IPS DF 6.9 (cell line): ENCODE measurements around the gene TNFRSF14.

ENCODE experiments used
- DNase-seq: peaks from one replicate; pipeline ENCODE4 v3.0.0-alpha.2; 2013; ENCODE audit warnings: low read depth, low spot score
- H3K27ac ChIP-seq: one replicate; pipeline ENCODE4 v1.5.1; 2013; ENCODE audit warnings: low read length, control low read depth
- H3K27me3 ChIP-seq: 2 replicates; pipeline ENCODE4 v1.6.1; 2013; ENCODE audit warnings: mild to moderate bottlenecking, low read length; ENCODE audit not compliant: control insufficient read depth, insufficient read depth
- H3K36me3 ChIP-seq: 2 replicates; pipeline ENCODE4 v1.6.1; 2013; ENCODE audit warnings: low read length; ENCODE audit not compliant: control insufficient read depth, insufficient read depth
- H3K4me1 ChIP-seq: 2 replicates; pipeline ENCODE4 v1.6.1; 2013; ENCODE audit warnings: low read length; ENCODE audit not compliant: control insufficient read depth, insufficient read depth
- H3K4me3 ChIP-seq: 2 replicates; pipeline ENCODE4 v1.5.1; 2013; ENCODE audit warnings: mild to moderate bottlenecking, low read length
- H3K9me3 ChIP-seq: 2 replicates; pipeline ENCODE4 v1.6.1; 2013; ENCODE audit warnings: low read length, inconsistent platforms; ENCODE audit not compliant: control insufficient read depth, insufficient read depth
- WGBS: extraction: QIAGEN DNeasy Blood & Tissue Kit; methylation state at CpG from one replicate; pipeline ENCODE4 v1.1.7; 2013; ENCODE audit warnings: mixed read lengths, missing lambda C conversion rate; ENCODE audit not compliant: insufficient read length, insufficient coverage; 5-methylcytosine and 5-hydroxymethylcytosine counted together

Gene TNFRSF14

DNA sequence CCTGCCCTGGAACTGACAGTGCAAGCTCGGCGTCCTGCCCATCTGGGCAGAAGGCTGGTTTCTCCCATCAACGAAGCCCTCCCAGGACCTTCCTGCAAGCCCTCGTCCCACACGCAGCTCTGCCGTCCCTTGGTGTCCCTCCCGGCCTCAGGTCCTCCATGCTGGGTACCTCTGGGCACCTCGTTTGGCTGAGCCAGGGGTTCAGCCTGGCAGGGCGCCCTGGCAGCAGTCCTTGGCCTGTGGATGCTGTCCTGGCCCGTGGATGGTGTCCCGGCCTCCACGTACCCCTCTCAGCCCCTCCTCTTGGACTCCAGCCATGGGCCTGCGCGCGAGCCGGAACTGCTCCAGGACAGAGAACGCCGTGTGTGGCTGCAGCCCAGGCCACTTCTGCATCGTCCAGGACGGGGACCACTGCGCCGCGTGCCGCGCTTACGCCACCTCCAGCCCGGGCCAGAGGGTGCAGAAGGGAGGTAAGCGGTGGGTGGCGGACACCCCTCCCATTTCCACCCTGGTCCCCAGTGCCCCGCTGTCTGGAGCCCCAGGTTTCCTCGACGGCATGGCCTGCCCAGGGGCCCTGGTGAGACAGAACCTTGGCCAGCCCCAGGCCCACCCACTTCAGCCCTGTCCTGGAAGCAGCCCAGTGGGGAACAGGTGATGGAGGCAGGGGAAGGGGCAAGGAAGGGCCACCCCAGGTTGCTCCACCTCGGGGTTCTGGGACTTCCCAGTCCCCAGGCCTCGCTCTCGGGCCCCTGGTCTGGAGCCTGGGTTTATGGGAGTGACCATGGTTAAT, 3.5 kb downstream of the TNFRSF14 start:
- H3K4me1 ChIP-seq: peaks cover 1% of the 10 kb centered on the region; the same call in 1 of the 2 replicates
- no peak overlapping the region for H3K27ac ChIP-seq
- H3K36me3 ChIP-seq: no peaks in the 10 kb centered on the region; the same call in 1 of the 2 replicates
- DNase-seq: no peak
- H3K27me3 ChIP-seq: no peaks in the 10 kb centered on the region
- WGBS: no CpG with 5 or more reads among the region's 35 CpGs
- H3K9me3 ChIP-seq: no peaks in the 10 kb centered on the region
- no peak overlapping the region for H3K4me3 ChIP-seq

DNA sequence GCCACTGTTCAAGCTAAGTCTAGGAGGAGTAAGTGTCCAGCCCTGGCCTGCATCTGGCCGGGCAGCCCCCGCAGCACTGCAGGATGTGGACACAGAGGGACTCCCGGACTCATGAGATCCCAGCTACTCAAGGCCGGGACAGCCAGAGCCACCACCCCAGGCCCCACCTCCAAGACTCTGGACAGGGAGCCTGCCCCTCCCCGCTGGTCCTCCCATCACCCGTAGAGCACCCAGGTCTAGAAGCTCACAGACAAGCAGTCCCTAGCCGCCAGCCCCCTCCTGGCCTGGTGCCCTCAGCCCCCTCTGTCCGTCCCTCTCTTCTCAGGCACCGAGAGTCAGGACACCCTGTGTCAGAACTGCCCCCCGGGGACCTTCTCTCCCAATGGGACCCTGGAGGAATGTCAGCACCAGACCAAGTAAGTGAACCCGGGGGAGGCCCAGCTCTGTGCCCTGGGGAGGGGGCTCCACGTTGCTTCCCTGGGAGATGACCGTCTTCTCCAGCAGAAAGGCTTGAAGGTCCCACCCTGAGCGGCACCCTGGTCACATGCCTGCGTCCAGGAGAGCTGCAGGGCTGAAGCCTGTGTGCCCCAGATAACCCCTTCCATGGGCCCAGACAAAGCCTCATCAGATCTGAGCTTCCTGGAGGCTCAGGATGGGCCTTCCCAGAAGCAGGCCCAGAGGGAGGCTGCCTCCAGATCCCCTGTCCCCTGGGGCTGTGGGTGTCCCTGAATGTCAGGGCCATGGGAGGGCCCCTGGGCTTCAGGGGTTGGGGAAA, 4.3 kb downstream of the TNFRSF14 start:
- no peak for DNase-seq
- no peaks in the 10 kb centered on the region for H3K9me3 ChIP-seq
- peaks cover 1% of the 10 kb centered on the region; the same call in 1 of the 2 replicates for H3K4me1 ChIP-seq

DNA sequence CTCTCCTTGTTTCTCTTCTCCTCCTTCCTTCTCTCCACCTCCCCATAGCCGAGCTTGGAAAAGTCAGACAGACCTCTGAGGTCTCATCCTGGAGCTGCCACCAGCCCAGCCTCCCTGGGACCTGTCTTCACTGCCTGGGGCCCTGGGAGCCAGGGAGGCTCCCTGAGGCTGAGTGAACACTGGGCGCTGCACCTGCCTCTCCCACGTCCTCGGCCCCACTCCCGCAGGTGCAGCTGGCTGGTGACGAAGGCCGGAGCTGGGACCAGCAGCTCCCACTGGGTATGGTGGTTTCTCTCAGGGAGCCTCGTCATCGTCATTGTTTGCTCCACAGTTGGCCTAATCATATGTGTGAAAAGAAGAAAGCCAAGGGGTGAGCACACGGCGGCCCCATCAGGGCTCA, 5.3 kb downstream of the TNFRSF14 start:
- no CpG with 5 or more reads among the region's 11 CpGs for WGBS
- no peaks in the 10 kb centered on the region for H3K27me3 ChIP-seq

More for the DNA sequence above, 4.3 kb downstream of the TNFRSF14 start:
- no peak overlapping the region for H3K4me3 ChIP-seq
- no peak overlapping the region for H3K27ac ChIP-seq
- no CpG with 5 or more reads among the region's 15 CpGs for WGBS
- no peaks in the 10 kb centered on the region for H3K27me3 ChIP-seq
- no peaks in the 10 kb centered on the region; the same call in 1 of the 2 replicates for H3K36me3 ChIP-seq

DNA sequence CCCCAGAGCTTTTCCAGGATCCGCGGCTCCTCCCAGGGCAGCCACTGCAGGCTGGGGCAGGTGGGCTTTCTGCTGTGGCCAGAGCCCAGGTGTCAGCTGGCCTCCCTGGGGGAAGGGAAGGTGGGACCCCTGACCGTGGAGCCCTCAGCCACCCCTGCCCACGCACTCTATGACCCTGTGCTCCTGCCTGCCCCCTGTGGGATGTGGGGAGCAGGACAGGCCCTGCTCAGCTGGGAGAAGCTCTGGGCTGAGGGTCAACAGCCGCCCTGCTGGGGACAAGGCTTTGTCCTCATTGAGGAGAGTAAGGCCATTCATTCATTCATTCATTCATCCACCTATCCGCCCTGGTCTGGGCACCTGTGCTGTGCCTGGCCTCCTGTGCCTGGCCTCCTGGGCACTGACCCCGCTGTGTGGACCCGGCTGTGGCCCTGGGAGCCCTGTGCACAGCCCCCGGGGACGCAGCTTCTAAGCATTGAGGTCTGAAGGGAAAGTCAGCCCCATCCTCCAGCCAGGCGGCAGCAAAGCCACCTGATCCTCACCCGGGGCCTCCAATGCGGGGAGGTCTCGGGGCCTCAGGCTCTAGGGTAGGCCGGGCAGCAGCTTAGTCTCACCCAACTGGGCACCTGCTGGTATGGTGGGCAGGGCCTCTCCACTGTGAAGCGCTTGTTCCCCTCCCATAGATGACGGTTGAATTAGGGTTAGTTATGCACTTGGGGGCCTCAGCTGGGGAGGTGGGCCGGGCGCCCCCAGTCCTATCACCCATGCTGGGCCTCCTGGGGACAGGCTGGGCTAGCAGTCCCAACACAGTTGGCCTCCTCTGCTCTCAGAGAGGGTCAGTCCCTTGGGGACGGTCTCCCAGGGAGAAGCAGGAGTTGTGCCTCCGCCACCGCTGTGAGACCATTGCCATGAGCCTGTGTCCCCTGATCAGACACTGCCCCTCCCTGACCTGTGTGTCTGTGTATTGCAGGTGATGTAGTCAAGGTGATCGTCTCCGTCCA, 6.0 kb downstream of the TNFRSF14 start:
- no peak overlapping the region for H3K4me3 ChIP-seq
- no CpG with 5 or more reads among the region's 24 CpGs for WGBS
- no peaks in the 10 kb centered on the region; the same call in 1 of the 2 replicates for H3K36me3 ChIP-seq
- DNase-seq: no peak
- H3K9me3 ChIP-seq: no peaks in the 10 kb centered on the region
- H3K27ac ChIP-seq: no peak overlapping the region
- H3K27me3 ChIP-seq: no peaks in the 10 kb centered on the region
- H3K4me1 ChIP-seq: no peaks in the 10 kb centered on the region; the same call in 1 of the 2 replicates

More for the DNA sequence above, 5.3 kb downstream of the TNFRSF14 start:
- H3K4me1 ChIP-seq: no peaks in the 10 kb centered on the region; the same call in 1 of the 2 replicates
- no peak for DNase-seq
- H3K4me3 ChIP-seq: no peak overlapping the region
- no peak overlapping the region for H3K27ac ChIP-seq
- H3K36me3 ChIP-seq: no peaks in the 10 kb centered on the region; the same call in 1 of the 2 replicates
- H3K9me3 ChIP-seq: no peaks in the 10 kb centered on the region

DNA sequence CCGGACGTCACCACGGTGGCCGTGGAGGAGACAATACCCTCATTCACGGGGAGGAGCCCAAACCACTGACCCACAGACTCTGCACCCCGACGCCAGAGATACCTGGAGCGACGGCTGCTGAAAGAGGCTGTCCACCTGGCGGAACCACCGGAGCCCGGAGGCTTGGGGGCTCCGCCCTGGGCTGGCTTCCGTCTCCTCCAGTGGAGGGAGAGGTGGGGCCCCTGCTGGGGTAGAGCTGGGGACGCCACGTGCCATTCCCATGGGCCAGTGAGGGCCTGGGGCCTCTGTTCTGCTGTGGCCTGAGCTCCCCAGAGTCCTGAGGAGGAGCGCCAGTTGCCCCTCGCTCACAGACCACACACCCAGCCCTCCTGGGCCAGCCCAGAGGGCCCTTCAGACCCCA, 7.0 kb downstream of the TNFRSF14 start:
- DNase-seq: no peak
- Histone ChIP-seq H3K4me1 (no peaks in the 10 kb centered on the region; the same call in 1 of the 2 replicates), H3K27ac (no peak overlapping the region), H3K9me3 (no peaks in the 10 kb centered on the region), H3K27me3 (no peaks in the 10 kb centered on the region), H3K4me3 (no peak overlapping the region), H3K36me3 (no peaks in the 10 kb centered on the region; the same call in 1 of the 2 replicates)
- WGBS: no CpG with 5 or more reads among the region's 18 CpGs

DNA sequence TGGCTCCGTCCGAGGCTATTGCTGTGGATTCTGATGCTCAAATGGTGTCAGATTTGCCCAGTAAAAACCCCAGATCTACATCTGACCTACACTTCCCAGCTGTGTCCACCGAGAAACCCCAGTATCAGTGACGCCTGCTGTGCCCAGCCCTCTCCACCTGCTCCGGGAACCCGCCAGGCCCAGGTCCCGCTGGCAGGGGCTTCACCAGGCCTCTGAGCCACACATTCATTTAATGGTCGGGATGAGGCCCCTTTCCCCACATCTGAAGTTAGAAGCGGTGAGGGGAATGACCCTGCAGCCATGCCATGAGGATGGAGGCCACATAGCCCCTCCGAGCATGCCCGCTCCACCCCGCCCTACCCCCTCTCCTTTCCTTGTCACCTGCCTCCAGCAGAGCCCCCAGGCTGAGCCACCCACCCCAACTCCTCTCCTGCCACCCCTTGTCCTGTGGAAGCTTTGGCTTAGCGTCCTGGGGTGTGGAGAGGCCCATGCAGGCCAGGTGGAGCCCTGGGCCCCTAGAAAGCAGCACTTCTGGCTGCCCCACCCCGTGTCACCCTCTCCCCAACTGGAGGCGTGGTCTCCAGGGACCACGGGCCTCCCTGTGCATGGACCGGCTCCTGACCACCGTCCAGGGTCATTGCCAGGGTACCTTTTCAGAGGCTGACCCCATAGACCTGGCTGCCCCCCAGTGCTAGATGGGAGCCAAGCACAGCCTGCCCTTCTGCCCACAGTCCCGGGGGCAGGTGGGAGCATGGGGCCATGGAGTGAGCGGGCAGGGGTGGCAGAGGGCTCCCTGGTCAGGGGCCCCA, 8.0 kb downstream of the TNFRSF14 start:
- no peaks in the 10 kb centered on the region for H3K27me3 ChIP-seq
- DNase-seq: no peak
- no peak overlapping the region for H3K4me3 ChIP-seq
- no peak overlapping the region for H3K27ac ChIP-seq
- no peaks in the 10 kb centered on the region for H3K9me3 ChIP-seq
- H3K36me3 ChIP-seq: no peaks in the 10 kb centered on the region; the same call in 1 of the 2 replicates
- no peaks in the 10 kb centered on the region for H3K4me1 ChIP-seq
- WGBS: no CpG with 5 or more reads among the region's 20 CpGs

DNA sequence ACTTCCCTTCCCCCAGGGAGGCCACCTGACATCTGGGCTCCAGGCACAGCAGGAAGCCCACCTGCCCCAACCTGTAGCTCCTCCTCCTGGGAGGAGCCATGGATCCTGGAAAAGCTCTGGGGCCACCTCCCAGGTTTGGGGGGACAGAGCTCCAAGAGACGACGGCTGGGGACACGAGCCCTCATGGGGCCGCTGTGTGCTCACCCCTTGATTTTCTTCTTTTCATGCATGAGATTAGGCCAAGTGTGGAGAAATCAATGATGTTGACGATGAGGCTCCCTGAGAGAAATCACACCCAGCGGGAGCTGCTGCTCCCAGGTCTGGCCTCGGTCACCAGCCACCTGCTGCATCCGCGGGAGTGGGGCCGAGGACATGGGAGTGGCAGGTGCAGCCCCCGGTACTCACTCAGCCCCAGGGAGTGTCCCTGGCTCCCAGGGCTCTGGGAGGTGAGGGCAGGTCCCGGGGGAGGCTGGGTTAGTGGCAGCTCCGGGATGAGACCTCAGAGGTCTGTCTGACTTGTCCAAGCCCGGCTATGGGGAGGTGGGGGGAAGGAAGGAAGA, 8.7 kb downstream of the TNFRSF14 start:
- WGBS: no CpG with 5 or more reads among the region's 14 CpGs
- Histone ChIP-seq H3K9me3 (no peaks in the 10 kb centered on the region), H3K27ac (no peak overlapping the region)

DNA sequence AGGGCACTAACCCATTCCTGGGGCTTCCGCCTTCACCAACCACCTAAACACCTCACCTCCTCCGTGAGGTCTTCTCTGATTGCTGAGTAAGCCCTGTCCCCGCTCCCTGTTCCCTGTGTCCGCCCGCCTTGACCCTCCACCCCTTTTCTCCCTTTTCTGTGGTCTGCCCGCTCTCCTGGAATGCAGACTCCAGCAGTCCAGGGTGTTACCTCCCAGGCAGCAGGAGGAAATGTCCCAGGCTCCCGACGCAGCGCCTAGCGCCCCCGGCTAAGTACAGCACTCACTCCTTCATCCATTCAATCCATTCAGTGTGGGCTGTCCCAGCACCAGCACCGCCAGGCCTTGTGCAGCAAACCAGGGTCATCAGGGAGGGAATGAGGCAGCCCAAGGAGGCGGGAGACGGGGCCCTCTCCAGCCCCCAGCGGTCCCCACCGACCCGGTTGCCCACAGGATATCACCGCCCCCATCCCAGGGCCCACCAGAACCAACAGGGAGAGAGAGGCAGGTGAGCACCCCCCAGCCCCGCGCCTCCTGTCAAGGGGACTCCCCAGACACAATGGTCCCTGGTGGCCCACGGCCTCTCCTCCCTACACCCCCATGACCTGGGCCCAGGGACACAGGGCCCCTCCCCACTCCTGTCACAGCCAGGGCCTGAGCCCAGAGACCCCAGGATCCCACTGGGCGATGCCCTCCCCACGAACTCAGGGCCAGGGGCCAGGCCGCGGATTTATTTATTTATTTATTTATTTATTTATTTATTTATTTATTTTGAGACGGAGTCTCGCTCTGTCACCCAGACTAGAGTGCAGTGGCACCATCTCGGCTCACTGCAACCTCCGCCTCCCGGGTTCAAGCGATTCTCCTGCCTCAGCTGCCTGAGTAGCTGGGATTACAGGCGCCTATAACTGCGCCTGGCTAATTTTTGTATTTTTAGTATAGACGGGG, 10.2 kb downstream of the TNFRSF14 start:
- no peaks in the 10 kb centered on the region for H3K36me3 ChIP-seq
- H3K27me3 ChIP-seq: no peaks in the 10 kb centered on the region
- H3K9me3 ChIP-seq: no peaks in the 10 kb centered on the region
- H3K27ac ChIP-seq: no peak overlapping the region
- no CpG with 5 or more reads among the region's 34 CpGs for whole genome bisulfite sequencing
- DNase-seq: no peak
- H3K4me1 ChIP-seq: no peaks in the 10 kb centered on the region
- no peak overlapping the region for H3K4me3 ChIP-seq

More for the DNA sequence above, 8.7 kb downstream of the TNFRSF14 start:
- DNase-seq: no peak
- Histone ChIP-seq H3K4me3 (no peak overlapping the region), H3K4me1 (no peaks in the 10 kb centered on the region), H3K36me3 (no peaks in the 10 kb centered on the region; the same call in 1 of the 2 replicates), H3K27me3 (no peaks in the 10 kb centered on the region)
